GM23248 (cell line): ENCODE data around the gene TRIM32. TPM values are rescaled to one million over a fixed set of nuclear protein-coding genes. Genes with fewer than 3 reads are reported as not detected.

Experiments
- DNase-seq: peaks from one replicate; pipeline ENCODE4 v3.0.0-alpha.2; 2015
- H2AFZ ChIP-seq: fragments of 200-600 bp; sonication (generic); 2 replicates; pipeline ENCODE4 v1.6.1; 2016; ENCODE audit warnings: antibody characterized with exemption
- H3F3A ChIP-seq: fragments of 200-600 bp; sonication (generic); 2 replicates; pipeline ENCODE4 v1.6.1; 2016; ENCODE audit warnings: mild to moderate bottlenecking, antibody characterized with exemption, mixed run types; ENCODE audit not compliant: insufficient read depth
- H3K27ac ChIP-seq: fragments of 200-600 bp; sonication (generic); 2 replicates; pipeline ENCODE4 v1.5.1; 2016; ENCODE audit warnings: mild to moderate bottlenecking
- H3K27me3 ChIP-seq: fragments of 200-600 bp; sonication (generic); replicated peaks from 2 replicates; pipeline ENCODE4 v1.6.1; 2016; ENCODE audit warnings: mild to moderate bottlenecking; ENCODE audit not compliant: insufficient read depth
- H3K36me3 ChIP-seq: fragments of 200-600 bp; sonication (generic); 2 replicates; pipeline ENCODE4 v1.6.1; 2016; ENCODE audit warnings: low read depth, mild to moderate bottlenecking
- H3K4me1 ChIP-seq: fragments of 200-600 bp; sonication (generic); 2 replicates; pipeline ENCODE4 v1.6.1; 2016; ENCODE audit warnings: mild to moderate bottlenecking; ENCODE audit not compliant: insufficient read depth
- H3K4me2 ChIP-seq: fragments of 200-600 bp; sonication (generic); one replicate; pipeline ENCODE4 v1.6.1; 2016; ENCODE audit warnings: mild to moderate bottlenecking; ENCODE audit not compliant: unreplicated experiment
- H3K4me3 ChIP-seq: fragments of 200-600 bp; sonication (generic); 2 replicates; pipeline ENCODE4 v1.5.1; 2016; ENCODE audit warnings: mild to moderate bottlenecking
- H3K79me2 ChIP-seq: fragments of 200-600 bp; sonication (generic); 2 replicates; pipeline ENCODE4 v1.6.1; 2016; ENCODE audit warnings: mild to moderate bottlenecking; ENCODE audit not compliant: insufficient read depth
- H3K9ac ChIP-seq: fragments of 200-600 bp; sonication (generic); 2 replicates; pipeline ENCODE4 v1.6.1; 2016; ENCODE audit warnings: mild to moderate bottlenecking
- H3K9me2 ChIP-seq: fragments of 200-600 bp; sonication (generic); 2 replicates; pipeline ENCODE4 v1.6.1; 2016; ENCODE audit warnings: mixed run types, mild to moderate bottlenecking, moderate library complexity; ENCODE audit not compliant: insufficient read depth
- H3K9me3 ChIP-seq: fragments of 200-600 bp; sonication (generic); one replicate; pipeline ENCODE4 v1.6.1; 2017; ENCODE audit warnings: low read depth
- H4K20me1 ChIP-seq: fragments of 200-600 bp; sonication (generic); 2 replicates; pipeline ENCODE4 v1.6.0; 2016; ENCODE audit not compliant: insufficient read depth
- EZH2 ChIP-seq: fragments of 200-600 bp; sonication (generic); IDR thresholded peaks from 2 replicates; pipeline ENCODE4 v1.6.1; 2018; ENCODE audit warnings: antibody characterized with exemption, mild to moderate bottlenecking; ENCODE audit not compliant: insufficient read depth, poor library complexity, severe bottlenecking
- EZH2phosphoT487 ChIP-seq: fragments of 200-600 bp; sonication (generic); IDR thresholded peaks from 2 replicates; pipeline ENCODE4 v1.6.1; 2018; ENCODE audit warnings: antibody characterized with exemption, moderate library complexity, mild to moderate bottlenecking, low read depth; ENCODE audit not compliant: insufficient read depth
- WGBS, 2 experiments: methylation state at CpG; one replicate each; pipeline ENCODE4 v1.1.6; 2015 to 2017; ENCODE audit warnings: low lambda C conversion rate in 2 of 2, low coverage in 1 of 2; ENCODE audit errors: missing lambda C conversion rate in 2 of 2; 5-methylcytosine and 5-hydroxymethylcytosine counted together
- in situ Hi-C: fragments of 300-500 bp; cut with MboI; formaldehyde crosslinking; loops from 2 replicates; pipeline ENCODE4 v1.15.0; 2020
- polyA plus RNA-seq: library from polyadenylated mRNA; unstranded; fragments of >200 nt; fragmentation: Nextera tagmentation; extraction: Ambion mirVana; gene quantifications from 2 replicates; pipeline ENCODE4 v1.2.1, GENCODE V29; 2016
- total RNA-seq: library from RNA; depleted of rRNA; stranded (reverse); fragments of >200 nt; shearing (Covaris generic); gene quantifications from 2 replicates; pipeline ENCODE4 v1.2.3, GENCODE V29; 2014

Gene TRIM32
- total and polyA plus RNA-seq, 2 experiments from 2014 or later, result 34.5 to 41.9 TPM

DNA sequence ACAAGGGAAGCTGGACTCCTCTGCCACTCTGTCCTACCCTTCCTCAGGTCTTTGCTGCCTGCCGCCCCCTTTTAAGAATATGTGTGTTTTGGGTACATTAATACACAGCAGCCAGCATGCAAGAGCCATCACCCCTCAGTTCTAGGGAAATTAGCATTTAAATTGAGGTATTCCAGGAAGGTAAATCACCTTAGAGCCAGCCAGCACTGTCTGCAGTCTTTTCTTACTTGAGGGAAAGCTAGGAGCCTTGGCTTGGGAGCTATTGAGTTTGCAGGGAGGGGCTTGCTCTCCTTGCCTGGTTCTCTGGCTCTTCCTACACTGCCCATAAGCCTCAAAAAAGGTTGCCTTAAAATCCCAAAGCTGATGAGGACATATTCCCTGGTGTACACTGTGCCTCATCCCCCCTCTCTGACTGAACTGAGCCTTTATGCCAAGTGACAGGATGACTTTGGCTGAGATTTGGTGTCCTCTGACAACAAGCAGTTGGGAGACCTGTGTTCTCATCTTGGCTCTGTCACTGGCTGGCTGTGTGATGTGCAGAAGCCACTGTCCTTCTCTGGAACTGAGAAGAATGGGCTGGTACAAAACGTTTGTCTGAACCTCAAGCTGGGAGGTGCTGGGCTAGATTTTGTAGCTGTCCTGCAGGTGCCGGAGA lies 54.1 kb downstream of the TRIM32 start:
- H3K4me2 ChIP-seq, result no peak overlapping the region
- no peak for TF ChIP-seq EZH2phosphoT487
- no peak for TF ChIP-seq EZH2
- no peak overlapping the region for H2AFZ ChIP-seq
- H3K4me3 ChIP-seq, result no peak overlapping the region
- H3K9me2 ChIP-seq, result no peaks in the 10 kb centered on the region
- WGBS, 2 experiments, result 51 to 56% methylated on average over 3 of the region's 3 CpGs
- no peaks in the 10 kb centered on the region for H3K9me3 ChIP-seq
- DNase-seq, result no peak
- no peaks in the 10 kb centered on the region for H4K20me1 ChIP-seq
- no peaks in the 10 kb centered on the region for H3K79me2 ChIP-seq
- H3K36me3 ChIP-seq, result no peaks in the 10 kb centered on the region
- no peak overlapping the region for H3K9ac ChIP-seq
- H3F3A ChIP-seq, result no peaks in the 10 kb centered on the region
- H3K27ac ChIP-seq, result no peak overlapping the region
- H3K4me1 ChIP-seq, result no peaks in the 10 kb centered on the region
- no peaks in the 10 kb centered on the region for H3K27me3 ChIP-seq
- in situ Hi-C loops, result no loop called here

DNA sequence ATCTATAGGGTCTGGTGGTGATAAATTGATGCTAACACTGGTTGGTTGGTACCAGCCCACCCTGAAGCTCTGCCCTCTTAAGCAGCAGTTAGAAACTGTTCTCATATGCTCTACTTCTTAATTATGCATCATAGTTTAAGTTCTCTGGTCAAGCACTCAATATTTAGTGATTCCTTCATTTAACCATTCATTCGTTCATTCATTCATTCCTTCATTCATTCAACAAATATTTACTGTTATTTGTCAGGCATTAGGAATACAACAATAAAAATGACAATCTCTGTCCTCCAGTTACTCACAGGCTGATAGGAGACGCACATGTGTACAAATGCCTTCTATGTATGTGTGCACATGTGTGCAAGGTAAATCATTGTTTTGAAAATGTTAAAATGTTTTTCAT lies 54.6 kb downstream of the TRIM32 start:
- Histone ChIP-seq H3K4me1 (no peaks in the 10 kb centered on the region), H3F3A (no peaks in the 10 kb centered on the region), H3K9me2 (no peaks in the 10 kb centered on the region), H3K27me3 (no peaks in the 10 kb centered on the region), H3K4me3 (no peak overlapping the region), H3K9me3 (no peaks in the 10 kb centered on the region), H2AFZ (no peak overlapping the region), H3K36me3 (no peaks in the 10 kb centered on the region), H3K79me2 (no peaks in the 10 kb centered on the region), H3K27ac (no peak overlapping the region), H3K4me2 (no peak overlapping the region), H4K20me1 (no peaks in the 10 kb centered on the region), H3K9ac (no peak overlapping the region)
- no peak for DNase-seq
- TF ChIP-seq EZH2 (no peak), EZH2phosphoT487 (no peak)
- 46 to 50% methylated on average over 2 of the region's 2 CpGs for WGBS, 2 experiments
- in situ Hi-C loops, result no loop called here

DNA sequence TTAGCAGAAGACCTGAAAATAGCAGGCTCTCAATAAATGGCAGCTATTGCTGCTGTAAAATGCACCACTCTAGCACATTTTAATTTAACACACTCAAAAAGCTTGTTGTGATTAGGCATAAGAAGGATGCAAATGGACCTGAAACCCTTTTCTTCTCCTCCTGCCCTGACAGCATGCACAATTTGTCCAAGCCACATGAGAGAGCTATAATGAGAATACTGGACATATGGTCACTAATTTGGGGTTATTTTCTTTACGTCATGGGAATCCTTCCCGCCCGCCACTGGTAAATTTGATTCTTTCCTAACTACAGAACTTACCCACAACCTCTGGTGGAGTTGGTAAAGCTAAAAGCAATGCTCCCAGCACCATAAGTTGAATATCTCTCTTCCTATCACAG lies 62.1 kb downstream of the TRIM32 start:
- H3K9me3 ChIP-seq, result no peaks in the 10 kb centered on the region
- TF ChIP-seq EZH2phosphoT487 (no peak), EZH2 (no peak)
- no peaks in the 10 kb centered on the region for H3F3A ChIP-seq
- no peak overlapping the region for H3K9ac ChIP-seq
- H3K4me2 ChIP-seq, result no peak overlapping the region
- DNase-seq, result no peak
- in situ Hi-C loops, result no loop called here
- no peak overlapping the region for H3K4me3 ChIP-seq
- H4K20me1 ChIP-seq, result no peaks in the 10 kb centered on the region
- no peaks in the 10 kb centered on the region for H3K27me3 ChIP-seq
- H3K79me2 ChIP-seq, result no peaks in the 10 kb centered on the region
- no peak overlapping the region for H2AFZ ChIP-seq
- no peaks in the 10 kb centered on the region for H3K36me3 ChIP-seq
- 74 to 80% methylated on average over 3 of the region's 3 CpGs for WGBS, 2 experiments
- H3K9me2 ChIP-seq, result no peaks in the 10 kb centered on the region
- H3K27ac ChIP-seq, result no peak overlapping the region
- H3K4me1 ChIP-seq, result no peaks in the 10 kb centered on the region

DNA sequence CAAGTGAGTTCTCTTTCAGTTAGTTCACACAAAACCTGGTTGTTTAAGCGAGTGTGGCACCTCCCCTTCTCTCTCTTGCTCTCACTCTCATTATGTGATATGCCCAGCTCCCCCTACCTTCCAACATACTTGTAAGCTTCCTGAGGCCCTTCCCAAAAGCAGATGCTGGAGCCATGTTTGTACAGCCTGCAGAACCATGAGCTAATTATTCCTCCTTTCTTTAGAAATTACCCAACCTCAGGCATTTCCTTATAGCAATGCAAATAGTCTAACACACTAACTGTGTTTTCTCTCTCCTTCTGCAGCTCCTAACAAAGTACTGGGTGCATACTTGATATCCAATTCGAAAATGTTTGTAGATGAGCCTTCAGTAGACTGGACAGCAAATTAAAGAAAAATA lies 62.7 kb downstream of the TRIM32 start:
- in situ Hi-C loops, result no loop called here
- Histone ChIP-seq H3K27ac (no peak overlapping the region), H3K9ac (no peak overlapping the region), H3K4me1 (no peaks in the 10 kb centered on the region), H2AFZ (no peak overlapping the region), H4K20me1 (no peaks in the 10 kb centered on the region), H3K4me3 (no peak overlapping the region), H3K4me2 (no peak overlapping the region), H3K36me3 (no peaks in the 10 kb centered on the region), H3K9me2 (no peaks in the 10 kb centered on the region), H3F3A (no peaks in the 10 kb centered on the region), H3K9me3 (no peaks in the 10 kb centered on the region), H3K79me2 (no peaks in the 10 kb centered on the region), H3K27me3 (no peaks in the 10 kb centered on the region)
- WGBS, 2 experiments, result 5 to 11% methylated on average over 2 of the region's 2 CpGs
- DNase-seq, result no peak
- TF ChIP-seq EZH2phosphoT487 (no peak), EZH2 (no peak)
